Upper lobe of right lung (tissue), 1 donor: ENCODE results near the gene UBE2H. TPM values are rescaled to one million over a fixed set of nuclear protein-coding genes. Genes with fewer than 3 reads are reported as not detected.
"Not testable (repeated sequence)": the region's sequence is repeated elsewhere in the genome, so short reads cannot be mapped to it uniquely, and the experiment has no call there.

ENCODE experiments used
- ATAC-seq: fragments of 200-7000 bp; cut with Tn5 transposase; one replicate; pipeline ENCODE4 v1.9.1; 2020; ENCODE audit warnings: mild to moderate bottlenecking, moderate library complexity
- DNase-seq: peaks from one replicate; pipeline ENCODE4 v3.0.0-alpha.2; 2020
- H3K27ac ChIP-seq: fragments of 200-600 bp; one replicate; pipeline ENCODE4 v1.8.0; 2022
- H3K27me3 ChIP-seq: fragments of 200-600 bp; one replicate; pipeline ENCODE4 v1.8.0; 2022; ENCODE audit warnings: mild to moderate bottlenecking
- H3K36me3 ChIP-seq: fragments of 200-600 bp; one replicate; pipeline ENCODE4 v1.8.0; 2022
- H3K4me1 ChIP-seq: fragments of 200-600 bp; one replicate; pipeline ENCODE4 v1.8.0; 2022
- H3K4me3 ChIP-seq: fragments of 200-600 bp; one replicate; pipeline ENCODE4 v1.8.0; 2022; ENCODE audit warnings: mild to moderate bottlenecking
- H3K9me3 ChIP-seq: fragments of 200-600 bp; one replicate; pipeline ENCODE4 v1.8.0; 2022
- CTCF ChIP-seq: fragments of 200-600 bp; IDR thresholded peaks from one replicate; pipeline ENCODE4 v1.8.0; 2022; ENCODE audit warnings: antibody characterized with exemption
- intact Hi-C: fragments of 100-400 bp; cut with DNase I; formaldehyde crosslinking; loops from one replicate; pipeline ENCODE4 v1.11.0; 2022
- total RNA-seq: library from RNA; stranded (reverse); fragmentation: NEBNext Ultra II Directional; extraction: Animal tissue kit (Norgen Biotek cat#: 25700); gene quantifications from one replicate; pipeline ENCODE4 v1.2.1, GENCODE V29; 2021
- donor health status: DM: no; HTN: yes; CAD: no; lungs with severe emphysema.

UBE2H gene
- total RNA-seq, 1 donor from 2014 or later: 69.1 TPM

DNA sequence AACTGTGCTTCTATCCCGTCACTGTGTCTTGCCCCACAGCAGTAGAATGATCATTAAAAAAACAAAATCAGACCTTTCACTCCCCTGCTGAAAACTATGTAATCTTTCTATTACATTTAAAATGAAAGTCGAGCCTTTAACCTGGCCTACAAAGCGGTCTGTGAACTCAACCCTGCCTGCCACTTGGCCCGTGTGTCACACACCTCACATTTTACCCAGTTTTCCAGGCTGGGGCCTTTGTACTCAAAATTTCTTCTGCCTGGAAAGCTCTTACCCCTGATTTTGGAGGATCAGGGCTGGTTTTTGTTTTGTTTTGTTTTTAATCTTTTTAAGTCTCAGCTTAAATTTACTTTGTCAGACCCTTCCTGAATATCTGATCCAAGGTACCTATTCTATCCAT lies 82.1 kb downstream of the UBE2H start:
- no peak overlapping the region for H3K27ac ChIP-seq

GRCh38 chr7:129866251-129866650 lies 86.5 kb downstream of the UBE2H start:
- ATAC-seq (no peak), DNase-seq (no peak)
- H3K36me3 ChIP-seq: no peaks in the 10 kb centered on the region
- H3K27ac ChIP-seq: no peak overlapping the region
- no peak overlapping the region for H3K4me3 ChIP-seq
- H3K27me3 ChIP-seq: no peaks in the 10 kb centered on the region
- H3K4me1 ChIP-seq: peaks cover 43% of the 10 kb centered on the region
- TF ChIP-seq CTCF: no peak
- no peaks in the 10 kb centered on the region for H3K9me3 ChIP-seq
- intact Hi-C loops: no loop called here

More for the DNA sequence above, 82.1 kb downstream of the UBE2H start:
- Histone ChIP-seq H3K36me3 (no peaks in the 10 kb centered on the region), H3K4me1 (peaks cover 3% of the 10 kb centered on the region), H3K4me3 (no peak overlapping the region), H3K9me3 (no peaks in the 10 kb centered on the region), H3K27me3 (no peaks in the 10 kb centered on the region)
- intact Hi-C loops: no loop called here
- TF ChIP-seq CTCF: no peak
- ATAC-seq: no peak
- DNase-seq: no peak

- intact Hi-C loops: no loop called here
- Histone ChIP-seq H3K27me3 (no peaks in the 10 kb centered on the region), H3K27ac (no peak overlapping the region), H3K36me3 (no peaks in the 10 kb centered on the region), H3K4me1 (peaks cover 47% of the 10 kb centered on the region), H3K9me3 (no peaks in the 10 kb centered on the region), H3K4me3 (no peak overlapping the region)
- no peak for TF ChIP-seq CTCF
- DNase-seq: no peak
- ATAC-seq: no peak
These were observed 86.9 kb downstream of the UBE2H start for GRCh38 chr7:129865925-129866201.

DNA sequence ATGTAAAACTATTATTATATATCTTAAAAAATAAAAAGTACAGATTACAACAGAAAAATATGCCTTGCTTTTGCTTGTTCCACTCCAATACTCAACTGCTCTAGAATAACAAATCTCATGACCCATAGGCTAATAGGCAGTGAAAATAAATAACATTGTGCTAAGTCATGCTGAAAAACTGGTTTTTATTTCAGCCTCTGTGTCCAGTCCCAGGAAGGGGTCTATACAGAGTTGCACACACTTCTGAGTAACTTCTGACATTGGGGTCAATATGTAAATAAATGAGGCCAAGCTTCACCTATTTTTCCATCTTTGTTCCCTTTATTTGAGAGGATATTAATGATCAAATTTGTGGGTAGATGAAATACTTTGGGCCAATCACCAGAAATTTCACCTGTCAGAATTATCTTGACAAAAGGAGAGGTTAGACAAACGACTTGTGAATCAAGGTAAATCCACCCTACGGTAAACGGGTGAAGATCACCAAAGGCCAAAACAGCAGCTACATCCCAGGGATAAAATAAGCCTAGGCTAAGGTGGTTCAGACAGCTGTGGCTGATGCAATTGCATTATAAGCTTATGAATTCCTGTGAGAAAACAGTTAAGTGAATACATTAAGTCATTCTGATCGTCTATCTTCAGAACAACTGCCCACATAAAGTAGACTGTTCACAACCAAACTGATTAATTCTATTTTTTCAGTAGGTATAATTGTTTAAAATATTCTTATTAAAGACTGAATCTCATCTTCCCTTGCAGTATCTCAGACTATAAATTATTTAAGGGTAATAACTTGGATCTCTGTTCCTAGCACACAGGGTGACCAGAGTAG lies 87.5 kb downstream of the UBE2H start:
- H3K9me3 ChIP-seq: no peaks in the 10 kb centered on the region
- H3K27me3 ChIP-seq: no peaks in the 10 kb centered on the region
- DNase-seq (no peak), ATAC-seq (no peak)
- H3K27ac ChIP-seq: no peak overlapping the region
- no peaks in the 10 kb centered on the region for H3K36me3 ChIP-seq
- H3K4me3 ChIP-seq: no peak overlapping the region
- H3K4me1 ChIP-seq: peaks cover 51% of the 10 kb centered on the region
- intact Hi-C loops: no loop called here
- TF ChIP-seq CTCF: no peak

DNA sequence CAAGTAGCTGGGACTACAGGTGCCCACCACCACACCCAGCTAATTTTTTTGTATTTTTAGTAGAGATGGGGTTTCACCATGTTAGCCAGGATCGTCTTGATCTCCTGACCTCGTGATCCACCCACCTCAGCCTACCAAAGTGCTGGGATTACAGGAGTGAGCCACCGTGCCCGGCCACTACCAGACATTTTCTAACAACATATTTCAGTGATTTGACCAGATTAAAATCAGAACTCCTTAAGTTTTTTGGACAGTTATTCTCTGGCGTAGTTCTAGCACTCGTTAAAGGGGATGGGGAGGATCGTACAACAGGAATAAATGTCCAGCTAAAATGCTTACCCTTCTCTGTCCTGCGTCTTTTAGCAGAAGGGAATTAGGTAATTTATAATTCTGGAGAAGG lies 88.1 kb downstream of the UBE2H start:
- H3K9me3 ChIP-seq, DNase-seq, H3K27me3 ChIP-seq, ATAC-seq, H3K4me3 ChIP-seq, intact Hi-C loops, H3K36me3 ChIP-seq: not testable (repeated sequence)
- peak overlapping the region; percentile 0 for H3K27ac ChIP-seq
- H3K4me1 ChIP-seq: peaks cover 55% of the 10 kb centered on the region

- ATAC-seq (peak; percentile 58), DNase-seq (no peak)
- Histone ChIP-seq H3K4me3 (no peak overlapping the region), H3K9me3 (no peaks in the 10 kb centered on the region), H3K27ac (peak overlapping the region; percentile 0), H3K4me1 (peaks cover 61% of the 10 kb centered on the region), H3K36me3 (no peaks in the 10 kb centered on the region), H3K27me3 (no peaks in the 10 kb centered on the region)
- intact Hi-C loops: no loop called here
- no peak for TF ChIP-seq CTCF
These were observed 88.7 kb downstream of the UBE2H start for GRCh38 chr7:129864042-129864441.
